CD4-positive, alpha-beta T cell treated with Interleukin-1 beta for 1 hour (primary cell): Measurements from ENCODE around the gene USP49.

Source experiments
- DNase-seq, 2 donors: peaks; one replicate each; pipeline ENCODE4 v3.0.0-alpha.2; 2020 to 2022

The USP49 gene

DNA sequence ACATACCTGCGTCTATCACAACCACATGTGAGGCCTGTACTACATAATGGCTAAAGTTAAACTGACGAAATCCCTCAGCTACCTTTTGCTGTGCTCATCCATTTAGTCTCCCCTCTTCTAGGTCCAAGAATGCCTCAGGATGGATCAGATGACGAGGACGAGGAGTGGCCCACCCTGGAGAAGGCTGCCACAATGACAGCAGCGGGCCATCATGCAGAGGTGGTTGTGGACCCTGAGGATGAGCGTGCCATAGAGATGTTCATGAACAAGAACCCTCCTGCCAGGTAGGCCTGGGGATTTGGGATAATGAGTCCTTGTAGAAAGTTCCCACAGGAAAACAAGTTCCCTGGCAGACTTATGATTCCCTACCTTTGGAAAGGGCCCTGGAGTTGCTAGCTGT lies 32.1 kb upstream of the USP49 start:
- no peak for DNase-seq

GRCh38 chr6:41922154-41922553 lies 27.0 kb upstream of the USP49 start:
- DNase-seq = no peak

- DNase-seq = no peak
Observed at GRCh38 chr6:41921712-41921998, 26.5 kb upstream of the USP49 start.

- peak; percentile 93 to 95 for DNase-seq
Observed at GRCh38 chr6:41920921-41921711, 25.9 kb upstream of the USP49 start, which contains the start of the genes BYSL and MED20. TSS of gene BYSL (plus strand) at chr6:41921499. CDS start at chr6:41921563, 64 bp downstream. TSS of gene MED20 (minus strand) at chr6:41921139. CDS start at chr6:41921018, 121 bp downstream.

DNA sequence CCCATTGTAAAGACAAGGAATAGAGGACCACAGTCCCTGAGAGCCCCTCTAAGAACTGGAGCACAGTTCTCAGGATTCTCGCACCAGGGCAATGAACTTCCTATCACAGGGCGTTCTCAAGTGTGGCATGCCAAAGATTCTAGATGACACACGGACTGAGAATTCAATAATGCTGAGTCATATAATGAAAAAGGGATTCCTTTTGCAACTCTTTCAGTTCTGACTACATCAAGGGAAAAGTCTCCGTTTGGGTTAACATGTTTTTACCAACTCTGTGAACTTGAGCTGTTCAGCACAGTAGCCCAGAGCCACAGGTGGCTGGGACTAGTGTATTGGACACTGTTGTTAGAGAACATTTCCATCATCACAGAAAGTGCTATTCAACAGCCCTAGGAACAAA lies 22.4 kb upstream of the USP49 start:
- no peak for DNase-seq

GRCh38 chr6:41914869-41915530 lies 19.8 kb upstream of the USP49 start:
- DNase-seq = no peak

GRCh38 chr6:41914343-41914742 lies 19.2 kb upstream of the USP49 start:
- DNase-seq = no peak

DNA sequence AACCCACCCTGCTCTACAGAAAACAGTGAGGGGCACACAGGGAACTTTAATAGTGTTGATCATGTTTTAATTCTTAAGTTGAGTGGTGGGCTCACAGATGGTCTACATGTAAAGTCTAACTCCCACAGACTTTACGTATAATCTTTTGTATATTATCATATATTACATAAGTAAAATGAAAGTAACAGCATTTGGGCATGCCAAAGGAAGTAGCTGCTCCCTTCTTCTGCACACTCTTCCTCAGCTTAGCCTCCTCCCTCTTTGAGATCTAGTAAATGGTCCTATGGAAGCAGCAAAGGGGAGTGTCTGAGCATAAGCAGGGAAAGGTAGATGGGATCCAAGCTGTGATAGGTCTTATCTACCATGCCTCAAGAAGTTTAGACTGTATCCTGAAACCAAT lies 14.6 kb upstream of the USP49 start:
- DNase-seq = no peak

DNA sequence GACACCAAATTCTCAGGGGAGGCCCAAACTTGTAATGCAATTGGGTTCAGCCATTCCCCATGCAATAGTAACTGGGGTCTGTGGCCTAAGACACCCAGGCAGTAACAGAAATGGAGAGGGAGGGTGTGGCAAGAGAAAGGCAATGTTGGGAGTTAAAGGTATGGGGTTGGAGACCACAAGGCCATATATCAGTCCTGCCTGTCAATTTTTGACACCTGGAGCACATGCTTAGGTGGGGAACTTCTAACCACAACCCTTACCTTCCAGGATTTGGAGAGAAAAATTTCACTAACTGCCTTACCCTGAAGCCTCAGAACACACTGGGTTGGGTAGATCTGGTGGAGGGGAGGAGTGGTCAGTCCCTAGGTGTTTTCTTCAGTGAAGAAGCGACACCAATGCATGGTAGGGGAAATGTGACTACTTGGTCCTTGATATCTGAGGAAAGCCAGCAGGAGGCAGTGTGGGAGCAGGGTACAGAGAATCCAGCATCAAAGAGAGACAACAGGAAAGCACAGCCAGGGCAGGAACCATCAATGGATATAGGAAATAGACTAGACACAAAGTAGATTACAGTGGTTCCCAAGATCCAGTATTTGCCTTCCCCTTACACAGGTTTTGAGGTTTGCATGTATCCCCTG lies 6.8 kb upstream of the USP49 start:
- peak; percentile 66 to 73 for DNase-seq

DNA sequence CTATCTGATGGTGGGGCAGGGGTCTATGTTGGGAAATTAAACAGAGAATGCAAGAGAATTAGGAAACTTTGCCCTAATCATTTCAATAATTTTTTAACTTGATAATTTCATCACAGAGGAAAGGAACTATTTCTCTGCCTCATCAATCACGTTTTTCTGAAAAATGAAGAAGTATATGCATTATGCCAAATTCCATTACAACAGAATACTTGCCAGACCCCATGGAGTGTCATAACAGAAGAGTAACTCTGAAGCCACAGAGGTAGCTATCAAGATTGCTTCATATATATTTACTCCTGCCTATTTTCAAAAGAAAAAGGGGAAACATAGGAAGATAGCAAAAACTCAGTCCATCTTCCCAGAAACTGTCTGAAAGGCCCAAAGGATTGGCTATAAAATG lies 5.7 kb upstream of the USP49 start:
- no peak for DNase-seq

DNA sequence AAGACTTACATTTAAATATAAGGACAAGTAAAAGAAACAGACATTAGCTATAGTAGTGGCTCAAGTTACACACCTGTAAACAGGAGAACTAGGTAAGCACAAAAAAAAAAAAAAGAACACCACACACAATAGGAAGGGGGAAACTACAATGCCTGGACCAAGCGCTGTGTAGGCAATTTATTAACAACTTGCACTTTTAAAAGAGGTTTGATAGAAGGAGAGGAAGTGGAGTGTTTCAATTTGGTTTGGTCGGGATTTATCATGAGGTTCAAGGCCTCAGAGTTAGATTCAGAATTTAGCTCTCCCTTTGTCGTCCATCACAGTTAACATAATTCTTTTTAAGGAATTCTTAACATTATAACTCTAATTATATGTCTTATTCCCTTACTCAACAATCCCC lies 1.1 kb upstream of the USP49 start:
- DNase-seq = no peak

DNA sequence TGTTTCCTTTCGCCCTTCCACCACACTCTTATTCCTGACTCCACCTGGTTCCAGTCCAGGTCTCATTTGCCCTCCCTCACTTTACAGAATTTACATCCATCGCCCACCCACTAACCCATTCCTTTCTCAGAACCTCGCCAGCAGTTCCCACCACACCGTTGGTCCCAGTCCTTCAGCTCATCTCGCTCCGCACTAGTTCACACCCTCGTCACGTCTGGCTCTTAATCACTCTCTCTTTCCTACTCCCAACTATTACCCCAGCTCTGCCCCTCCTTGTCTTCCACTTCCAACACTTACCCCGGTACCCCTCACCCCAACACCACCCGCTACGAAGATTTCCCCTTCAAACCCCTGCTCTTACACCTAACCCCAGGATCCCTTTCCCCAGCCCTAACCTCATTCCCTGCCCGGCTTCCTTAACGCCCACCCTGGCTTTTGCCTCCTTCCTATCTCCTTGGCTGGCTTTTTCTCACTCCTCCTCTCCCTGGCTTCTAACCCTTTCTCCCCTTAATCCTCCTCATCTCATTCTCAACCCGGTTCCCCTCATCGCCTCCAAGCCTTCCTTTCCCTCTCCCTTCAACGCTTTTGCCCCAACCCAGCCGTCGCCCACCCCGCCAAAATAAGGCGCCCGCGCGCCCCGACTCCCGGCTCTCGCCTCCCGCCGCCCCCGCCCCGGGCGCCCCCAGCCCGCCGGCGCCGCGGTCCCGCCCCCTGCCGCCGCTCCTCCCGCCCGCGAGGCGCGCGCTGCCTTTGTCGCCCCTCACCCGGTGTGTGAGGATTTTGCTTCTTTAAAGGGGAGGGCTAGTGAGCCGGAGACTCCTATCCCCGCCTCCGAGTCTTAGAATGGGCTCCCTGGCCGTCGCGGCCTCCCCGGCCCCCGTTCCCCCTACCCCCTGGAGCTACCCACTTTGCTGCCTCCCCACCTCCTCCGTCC lies 542 bp downstream of the USP49 start:
- no peak for DNase-seq

DNA sequence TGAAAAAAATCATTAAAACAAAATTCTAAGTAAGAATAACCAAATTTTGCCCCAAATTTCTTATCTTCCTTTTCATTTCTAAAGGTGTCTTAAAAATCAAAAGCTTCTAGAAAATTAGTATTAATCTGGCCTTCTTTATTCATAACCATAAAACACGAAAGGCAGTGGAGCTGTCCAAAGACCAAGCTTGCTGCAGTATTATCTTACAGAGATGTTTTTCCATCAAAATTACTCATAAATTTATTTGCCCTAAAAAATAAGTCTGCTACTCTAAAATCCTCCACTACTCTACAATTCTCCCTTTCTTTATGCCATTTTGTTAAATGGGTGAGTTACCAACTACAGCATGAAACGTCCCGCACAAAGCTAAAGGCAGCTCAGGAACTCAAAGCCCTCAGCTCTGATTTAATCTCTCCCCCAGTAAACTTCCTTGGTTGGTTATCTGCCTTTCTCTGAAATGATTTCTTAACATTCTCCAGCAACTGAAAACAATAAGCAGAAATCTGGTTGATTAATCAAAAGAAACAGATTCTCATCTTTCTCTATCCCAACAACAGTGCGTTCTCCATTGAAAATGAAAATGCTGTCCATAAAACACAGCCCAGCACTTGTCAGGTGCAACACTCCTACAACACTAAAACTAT lies 2.1 kb downstream of the USP49 start:
- no peak for DNase-seq

DNA sequence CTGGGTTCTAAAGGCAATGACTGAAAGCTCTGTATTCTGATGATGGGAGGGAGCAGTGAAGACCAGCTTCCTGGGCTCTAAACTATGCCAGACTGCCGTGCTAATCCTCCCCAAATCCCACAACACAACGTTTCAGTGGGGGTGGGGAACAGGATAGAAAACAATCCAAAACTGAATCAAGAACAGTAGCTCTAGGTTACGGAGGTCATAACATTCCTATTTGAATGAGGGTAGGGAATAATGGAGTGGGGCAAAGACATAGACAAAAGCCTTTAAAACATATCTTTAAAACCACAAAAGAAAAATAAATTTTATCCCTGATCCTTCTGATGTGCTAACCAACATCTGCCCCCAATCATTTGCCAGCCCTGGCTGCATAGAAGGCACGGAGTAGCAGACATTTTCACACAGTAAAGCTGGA lies 7.8 kb downstream of the USP49 start:
- no peak for DNase-seq

DNA sequence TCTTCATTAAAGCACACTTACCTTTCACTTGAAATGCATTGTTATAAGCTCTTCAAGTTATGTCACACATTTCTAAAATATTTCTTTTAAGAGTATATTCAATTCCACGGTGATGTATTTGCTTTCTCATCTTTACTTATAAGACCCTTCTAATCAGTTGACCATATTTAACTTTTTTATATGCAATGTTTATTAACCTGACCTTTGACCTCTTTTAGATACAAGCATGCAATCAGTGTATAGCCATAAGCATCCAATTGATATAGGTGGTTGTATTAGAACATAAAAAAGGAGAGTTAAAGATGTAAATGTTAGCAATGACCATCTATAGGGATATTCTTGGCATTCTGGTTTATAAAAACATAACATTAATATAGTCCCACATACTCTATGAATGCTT lies 9.2 kb downstream of the USP49 start:
- DNase-seq = no peak

DNA sequence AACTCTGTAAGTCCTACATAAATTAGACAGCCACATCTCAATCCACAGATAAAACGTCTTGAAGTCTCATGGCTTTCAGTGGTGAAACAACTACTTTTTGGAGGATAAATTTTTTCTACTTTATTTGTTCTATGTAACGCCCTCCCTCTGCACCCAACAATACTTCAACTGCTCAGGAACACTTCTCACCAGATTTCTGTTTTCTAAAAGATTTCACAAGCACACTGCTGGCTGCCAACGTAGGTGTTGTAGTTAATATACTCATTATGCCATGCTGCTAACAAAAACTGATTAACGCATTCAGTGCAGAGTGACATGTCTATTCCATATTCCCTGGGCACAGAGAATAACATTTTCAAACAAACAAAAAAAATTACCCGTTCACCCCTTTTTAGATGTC lies 10.2 kb downstream of the USP49 start:
- no peak for DNase-seq

- DNase-seq = no peak
Observed at GRCh38 chr6:41881506-41881905, 13.7 kb downstream of the USP49 start.

- no peak for DNase-seq
Observed at GRCh38 chr6:41878961-41879405, 16.2 kb downstream of the USP49 start.

DNA sequence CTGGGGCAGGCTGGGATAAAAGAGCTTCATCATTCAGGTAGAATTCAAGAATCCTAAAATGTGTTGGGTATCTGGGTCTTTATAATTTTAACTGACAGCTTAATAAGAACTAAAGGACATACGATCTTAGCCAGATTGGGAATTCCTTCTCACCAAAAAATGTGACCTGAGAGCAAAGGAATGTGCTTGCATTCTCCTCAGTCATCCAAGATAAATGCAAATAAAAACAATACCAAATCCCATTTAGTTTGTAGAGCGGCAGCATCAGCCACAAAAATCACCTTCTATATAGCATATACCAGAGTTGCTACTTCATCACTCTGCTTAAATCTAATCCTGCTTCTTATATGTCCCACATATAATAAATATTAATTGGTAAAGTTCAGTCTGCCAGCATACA lies 16.9 kb downstream of the USP49 start:
- no peak for DNase-seq

DNA sequence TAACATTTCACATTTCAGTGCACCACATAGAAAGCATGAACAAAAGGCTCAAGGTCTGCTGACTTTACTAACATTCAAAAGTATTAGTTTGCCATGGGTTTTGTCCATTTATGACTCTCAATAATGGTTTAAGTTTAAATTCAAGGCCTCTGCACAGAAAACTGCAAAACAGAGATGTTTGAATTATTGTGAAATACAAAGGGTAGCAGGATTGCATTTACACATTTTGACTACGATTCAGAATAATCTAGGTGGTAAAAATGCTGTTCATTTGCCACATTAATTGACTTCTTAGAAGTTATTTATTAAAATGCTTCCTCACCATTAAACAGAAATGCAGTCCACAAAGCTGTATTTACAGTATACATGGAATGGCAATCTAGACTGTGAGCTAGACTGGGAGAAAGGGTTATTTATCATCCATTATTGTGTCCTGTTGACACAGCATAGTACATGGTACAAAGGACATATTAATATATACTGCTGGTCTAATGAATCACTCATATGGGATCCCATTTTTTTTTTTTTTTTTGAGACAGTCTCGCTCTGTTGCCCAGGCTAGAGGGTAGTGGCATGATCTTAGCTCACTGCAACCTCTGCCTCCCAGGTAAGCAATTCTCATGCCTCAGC lies 18.0 kb downstream of the USP49 start:
- DNase-seq = no peak

GRCh38 chr6:41874741-41875140 lies 20.4 kb downstream of the USP49 start:
- DNase-seq = no peak

GRCh38 chr6:41872147-41872546 lies 23.0 kb downstream of the USP49 start:
- no peak for DNase-seq
